ENCODE results near the gene SEL1L2. TPM values are rescaled to one million over a fixed set of nuclear protein-coding genes. Genes with fewer than 3 reads are reported as not detected.
"Not testable (repeated sequence)": the region's sequence is repeated elsewhere in the genome, so short reads cannot be mapped to it uniquely, and the experiment has no call there.

Gene SEL1L2
- total RNA-seq (2014; rRNA removed; shearing (Covaris generic)): not detected in 2 replicates
- polyA plus RNA-seq (2015; cell fraction: cytosol; rRNA removed): not detected in 2 replicates
- not detected in 2 replicates for polyA plus RNA-seq (2015; cell fraction: nucleus; rRNA removed)

GRCh38 chr20:13990465-13990864, at the start of gene SEL1L2:
TSS of gene SEL1L2 (minus strand) at chr20:13990614. CDS start at chr20:13990534, 80 bp downstream.
- peak; percentile 13 for DNase-seq (ENCODE audit: low read depth)

- no peak for DNase-seq (ENCODE audit: low read depth)
Measured at GRCh38 chr20:14036567-14036966, 46.2 kb upstream of the SEL1L2 start.

GRCh38 chr20:14033310-14033709, 42.9 kb upstream of the SEL1L2 start:
- DNase-seq (ENCODE audit: low read depth): no peak

GRCh38 chr20:14030991-14031390, 40.6 kb upstream of the SEL1L2 start:
- no peak for DNase-seq (ENCODE audit: low read depth)

GRCh38 chr20:14012671-14013070, 22.3 kb upstream of the SEL1L2 start:
- DNase-seq (ENCODE audit: low read depth): no peak

GRCh38 chr20:14009208-14009607, 18.8 kb upstream of the SEL1L2 start:
- peak; percentile 55 for DNase-seq (ENCODE audit: low read depth)

- DNase-seq (ENCODE audit: low read depth): no peak
Measured at GRCh38 chr20:14005996-14006395, 15.6 kb upstream of the SEL1L2 start.

GRCh38 chr20:14000917-14001316, 10.5 kb upstream of the SEL1L2 start:
- no peak for DNase-seq (ENCODE audit: low read depth)

- peak; percentile 8 for DNase-seq (ENCODE audit: low read depth)
Measured at GRCh38 chr20:13996265-13996664, 5.9 kb upstream of the SEL1L2 start.

GRCh38 chr20:13995841-13996240, 5.4 kb upstream of the SEL1L2 start:
- DNase-seq (ENCODE audit: low read depth): peak; percentile 24

GRCh38 chr20:13995086-13995665, 4.8 kb upstream of the SEL1L2 start, which contains the start of gene MACROD2:
TSS of gene MACROD2 (plus strand) at chr20:13995516.
- peak; percentile 93 for DNase-seq (ENCODE audit: low read depth)

GRCh38 chr20:13991955-13992354, 1.5 kb upstream of the SEL1L2 start:
- not testable (repeated sequence) for DNase-seq (ENCODE audit: low read depth)

GRCh38 chr20:13991311-13991710, 897 bp upstream of the SEL1L2 start:
- no peak for DNase-seq (ENCODE audit: low read depth)

GRCh38 chr20:13984211-13984610, 6.2 kb downstream of the SEL1L2 start:
- peak; percentile 70 for DNase-seq (ENCODE audit: low read depth)

GRCh38 chr20:13960525-13960924, 29.9 kb downstream of the SEL1L2 start:
- peak; percentile 2 for DNase-seq (ENCODE audit: low read depth)

GRCh38 chr20:13960119-13960518, 30.3 kb downstream of the SEL1L2 start:
- no peak for DNase-seq (ENCODE audit: low read depth)

GRCh38 chr20:13953227-13953626, 37.2 kb downstream of the SEL1L2 start:
- DNase-seq (ENCODE audit: low read depth): no peak

- DNase-seq (ENCODE audit: low read depth): no peak
Measured at GRCh38 chr20:13947719-13948118, 42.7 kb downstream of the SEL1L2 start.

GRCh38 chr20:13941031-13941430, 49.4 kb downstream of the SEL1L2 start:
- DNase-seq (ENCODE audit: low read depth): no peak

- no peak for DNase-seq (ENCODE audit: low read depth)
Measured at GRCh38 chr20:13936781-13937576, 53.4 kb downstream of the SEL1L2 start.

GRCh38 chr20:13934992-13935894, 55.2 kb downstream of the SEL1L2 start:
- no peak for DNase-seq (ENCODE audit: low read depth)

GRCh38 chr20:13930281-13930680, 60.1 kb downstream of the SEL1L2 start:
- peak; percentile 82 for DNase-seq (ENCODE audit: low read depth)

Measured in HT1080 (cell line).